Measurements from ENCODE around the gene PTBP1.

- TF ChIP-seq ZNF274 (IDR thresholded peaks at IDR 0.05; ENCODE audit: low read depth, low read length) = no peak
- TF ChIP-seq YY1 (IDR thresholded peaks at IDR 0.05; ENCODE audit: insufficient read depth, insufficient read length) = no peak
- TF ChIP-seq SUZ12 (IDR thresholded peaks at IDR 0.05; ENCODE audit: extremely low read depth, insufficient read depth, insufficient read length) = no peak
These were observed 11.1 kb downstream of the PTBP1 start for GRCh38 chr19:808423-808775.
